Measurements from ENCODE around the gene B3GALT2. TPM values are rescaled to one million over a fixed set of nuclear protein-coding genes. Genes with fewer than 3 reads are reported as not detected.

Gene B3GALT2
- total and polyA plus RNA-seq, 2 of the 13 experiments (the other 11 are each of a cell fraction or from before 2014, with no cell fraction given): not detected

DNA sequence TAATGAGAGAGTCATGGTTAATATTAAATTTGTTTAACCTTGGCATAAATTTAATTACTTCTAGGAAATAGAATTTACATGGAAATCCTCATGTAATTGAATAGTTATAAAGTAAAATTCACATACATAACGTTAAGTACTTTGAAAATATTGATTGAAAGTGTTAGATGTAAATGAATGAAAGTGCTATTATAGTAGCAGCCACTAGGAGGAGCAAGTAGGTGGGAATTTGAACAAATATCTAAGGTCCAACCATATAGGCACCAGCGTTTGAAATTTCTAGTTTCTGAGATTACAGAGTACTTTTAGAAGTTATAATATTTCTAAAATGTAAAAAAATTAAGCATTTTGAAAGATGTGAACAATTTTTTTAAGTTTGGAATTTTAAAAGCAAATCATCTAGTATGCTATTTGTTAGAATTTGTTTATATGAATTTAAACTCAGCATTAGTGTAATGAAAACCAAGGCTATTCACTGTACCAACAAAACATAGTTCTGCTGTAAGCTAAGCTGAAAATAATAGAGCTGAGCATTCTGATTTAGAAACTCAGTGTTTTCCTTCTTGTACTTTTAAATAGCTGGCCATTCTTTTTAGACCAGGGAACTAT, 3.3 kb downstream of the B3GALT2 start (continued):
- TF ChIP-seq, protein P1, sequence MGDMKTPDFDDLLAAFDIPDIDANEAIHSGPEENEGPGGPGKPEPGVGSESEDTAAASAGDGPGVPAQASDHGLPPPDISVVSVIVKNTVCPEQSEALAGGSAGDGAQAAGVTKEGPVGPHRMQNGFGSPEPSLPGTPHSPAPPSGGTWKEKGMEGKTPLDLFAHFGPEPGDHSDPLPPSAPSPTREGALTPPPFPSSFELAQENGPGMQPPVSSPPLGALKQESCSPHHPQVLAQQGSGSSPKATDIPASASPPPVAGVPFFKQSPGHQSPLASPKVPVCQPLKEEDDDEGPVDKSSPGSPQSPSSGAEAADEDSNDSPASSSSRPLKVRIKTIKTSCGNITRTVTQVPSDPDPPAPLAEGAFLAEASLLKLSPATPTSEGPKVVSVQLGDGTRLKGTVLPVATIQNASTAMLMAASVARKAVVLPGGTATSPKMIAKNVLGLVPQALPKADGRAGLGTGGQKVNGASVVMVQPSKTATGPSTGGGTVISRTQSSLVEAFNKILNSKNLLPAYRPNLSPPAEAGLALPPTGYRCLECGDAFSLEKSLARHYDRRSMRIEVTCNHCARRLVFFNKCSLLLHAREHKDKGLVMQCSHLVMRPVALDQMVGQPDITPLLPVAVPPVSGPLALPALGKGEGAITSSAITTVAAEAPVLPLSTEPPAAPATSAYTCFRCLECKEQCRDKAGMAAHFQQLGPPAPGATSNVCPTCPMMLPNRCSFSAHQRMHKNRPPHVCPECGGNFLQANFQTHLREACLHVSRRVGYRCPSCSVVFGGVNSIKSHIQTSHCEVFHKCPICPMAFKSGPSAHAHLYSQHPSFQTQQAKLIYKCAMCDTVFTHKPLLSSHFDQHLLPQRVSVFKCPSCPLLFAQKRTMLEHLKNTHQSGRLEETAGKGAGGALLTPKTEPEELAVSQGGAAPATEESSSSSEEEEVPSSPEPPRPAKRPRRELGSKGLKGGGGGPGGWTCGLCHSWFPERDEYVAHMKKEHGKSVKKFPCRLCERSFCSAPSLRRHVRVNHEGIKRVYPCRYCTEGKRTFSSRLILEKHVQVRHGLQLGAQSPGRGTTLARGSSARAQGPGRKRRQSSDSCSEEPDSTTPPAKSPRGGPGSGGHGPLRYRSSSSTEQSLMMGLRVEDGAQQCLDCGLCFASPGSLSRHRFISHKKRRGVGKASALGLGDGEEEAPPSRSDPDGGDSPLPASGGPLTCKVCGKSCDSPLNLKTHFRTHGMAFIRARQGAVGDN (CRISPR knock-in tag; IDR thresholded peaks at IDR 0.05): no peak
- TF ChIP-seq, protein P2, sequence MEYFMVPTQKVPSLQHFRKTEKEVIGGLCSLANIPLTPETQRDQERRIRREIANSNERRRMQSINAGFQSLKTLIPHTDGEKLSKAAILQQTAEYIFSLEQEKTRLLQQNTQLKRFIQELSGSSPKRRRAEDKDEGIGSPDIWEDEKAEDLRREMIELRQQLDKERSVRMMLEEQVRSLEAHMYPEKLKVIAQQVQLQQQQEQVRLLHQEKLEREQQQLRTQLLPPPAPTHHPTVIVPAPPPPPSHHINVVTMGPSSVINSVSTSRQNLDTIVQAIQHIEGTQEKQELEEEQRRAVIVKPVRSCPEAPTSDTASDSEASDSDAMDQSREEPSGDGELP (IDR thresholded peaks at IDR 0.05; ENCODE audit: borderline replicate concordance, low read depth): no peak
- TF ChIP-seq KDM4B (CRISPR knock-in tag; IDR thresholded peaks at IDR 0.05): no peak
- no peak for TF ChIP-seq GTF2F1 (IDR thresholded peaks at IDR 0.05; ENCODE audit: low read length)
- TF ChIP-seq, protein P3, sequence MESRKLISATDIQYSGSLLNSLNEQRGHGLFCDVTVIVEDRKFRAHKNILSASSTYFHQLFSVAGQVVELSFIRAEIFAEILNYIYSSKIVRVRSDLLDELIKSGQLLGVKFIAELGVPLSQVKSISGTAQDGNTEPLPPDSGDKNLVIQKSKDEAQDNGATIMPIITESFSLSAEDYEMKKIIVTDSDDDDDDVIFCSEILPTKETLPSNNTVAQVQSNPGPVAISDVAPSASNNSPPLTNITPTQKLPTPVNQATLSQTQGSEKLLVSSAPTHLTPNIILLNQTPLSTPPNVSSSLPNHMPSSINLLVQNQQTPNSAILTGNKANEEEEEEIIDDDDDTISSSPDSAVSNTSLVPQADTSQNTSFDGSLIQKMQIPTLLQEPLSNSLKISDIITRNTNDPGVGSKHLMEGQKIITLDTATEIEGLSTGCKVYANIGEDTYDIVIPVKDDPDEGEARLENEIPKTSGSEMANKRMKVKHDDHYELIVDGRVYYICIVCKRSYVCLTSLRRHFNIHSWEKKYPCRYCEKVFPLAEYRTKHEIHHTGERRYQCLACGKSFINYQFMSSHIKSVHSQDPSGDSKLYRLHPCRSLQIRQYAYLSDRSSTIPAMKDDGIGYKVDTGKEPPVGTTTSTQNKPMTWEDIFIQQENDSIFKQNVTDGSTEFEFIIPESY (CRISPR knock-in tag; IDR thresholded peaks at IDR 0.05): no peak
- TF ChIP-seq, protein P4, sequence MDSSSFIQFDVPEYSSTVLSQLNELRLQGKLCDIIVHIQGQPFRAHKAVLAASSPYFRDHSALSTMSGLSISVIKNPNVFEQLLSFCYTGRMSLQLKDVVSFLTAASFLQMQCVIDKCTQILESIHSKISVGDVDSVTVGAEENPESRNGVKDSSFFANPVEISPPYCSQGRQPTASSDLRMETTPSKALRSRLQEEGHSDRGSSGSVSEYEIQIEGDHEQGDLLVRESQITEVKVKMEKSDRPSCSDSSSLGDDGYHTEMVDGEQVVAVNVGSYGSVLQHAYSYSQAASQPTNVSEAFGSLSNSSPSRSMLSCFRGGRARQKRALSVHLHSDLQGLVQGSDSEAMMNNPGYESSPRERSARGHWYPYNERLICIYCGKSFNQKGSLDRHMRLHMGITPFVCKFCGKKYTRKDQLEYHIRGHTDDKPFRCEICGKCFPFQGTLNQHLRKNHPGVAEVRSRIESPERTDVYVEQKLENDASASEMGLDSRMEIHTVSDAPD (CRISPR knock-in tag; IDR thresholded peaks at IDR 0.05): no peak
- TF ChIP-seq SMC3 (IDR thresholded peaks at IDR 0.05; ENCODE audit: low read length): peak; percentile 49; the same call in 1 of the 2 replicates
- no peak for TF ChIP-seq KLF9 (CRISPR knock-in tag; IDR thresholded peaks at IDR 0.05; ENCODE audit: low read depth)
- TF ChIP-seq CBFB (CRISPR knock-in tag; IDR thresholded peaks at IDR 0.05): no peak
- TF ChIP-seq ZNF337 (CRISPR knock-in tag; IDR thresholded peaks at IDR 0.05; ENCODE audit: borderline replicate concordance, low read depth): no peak

All from HepG2 (cell line).